ENCODE measurements around the gene SRPX2.

SRPX2 gene

GRCh38 chrX:100652266-100652665 lies 8.3 kb downstream of the SRPX2 start:
- no peak for DNase-seq

GRCh38 chrX:100654261-100654660 lies 10.3 kb downstream of the SRPX2 start:
- DNase-seq: no peak

- no peak for DNase-seq
These were observed 15.0 kb downstream of the SRPX2 start for GRCh38 chrX:100658941-100659381.

- no peak for DNase-seq
These were observed 15.6 kb downstream of the SRPX2 start for GRCh38 chrX:100659431-100660137.

- DNase-seq: no peak
These were observed 18.2 kb downstream of the SRPX2 start for GRCh38 chrX:100662170-100662569.

GRCh38 chrX:100662796-100663195 lies 18.8 kb downstream of the SRPX2 start:
- DNase-seq: no peak

- no peak for DNase-seq
These were observed 19.6 kb downstream of the SRPX2 start for GRCh38 chrX:100663642-100664041.

- no peak for DNase-seq
These were observed 29.0 kb downstream of the SRPX2 start for GRCh38 chrX:100672966-100673365.

GRCh38 chrX:100673397-100673953 lies 29.5 kb downstream of the SRPX2 start:
- DNase-seq: no peak

GRCh38 chrX:100674705-100675104 lies 30.7 kb downstream of the SRPX2 start:
- DNase-seq: no peak

- no peak for DNase-seq
These were observed 33.7 kb downstream of the SRPX2 start for GRCh38 chrX:100677611-100678181.

- DNase-seq: no peak
These were observed 36.8 kb downstream of the SRPX2 start for GRCh38 chrX:100680756-100681155.

- no peak for DNase-seq
These were observed 37.6 kb downstream of the SRPX2 start for GRCh38 chrX:100681599-100681998.

GRCh38 chrX:100682939-100683338 lies 38.9 kb downstream of the SRPX2 start:
- no peak for DNase-seq

GRCh38 chrX:100685284-100685996 lies 41.4 kb downstream of the SRPX2 start:
- peak in 4 of 5 donors; percentile 13 to 67 (median 44) for DNase-seq

- DNase-seq: no peak
These were observed 42.0 kb downstream of the SRPX2 start for GRCh38 chrX:100685997-100686305.

- DNase-seq: no peak
These were observed 43.1 kb downstream of the SRPX2 start for GRCh38 chrX:100687128-100687527.

- no peak for DNase-seq
These were observed 43.5 kb downstream of the SRPX2 start for GRCh38 chrX:100687546-100687945.

GRCh38 chrX:100695302-100695701 lies 51.3 kb downstream of the SRPX2 start:
- DNase-seq: no peak

GRCh38 chrX:100695991-100696390 lies 52.0 kb downstream of the SRPX2 start:
- no peak for DNase-seq

GRCh38 chrX:100696699-100697351 lies 52.8 kb downstream of the SRPX2 start:
- no peak for DNase-seq

GRCh38 chrX:100698551-100698950 lies 54.6 kb downstream of the SRPX2 start:
- DNase-seq: no peak

- DNase-seq: no peak
These were observed 56.8 kb downstream of the SRPX2 start for GRCh38 chrX:100700809-100701208.
